Endothelial cell of umbilical vein (primary cell): ENCODE results near the gene PPA2. TPM values are rescaled to one million over a fixed set of nuclear protein-coding genes. Genes with fewer than 3 reads are reported as not detected.

Experiments
- BruUV-seq: library from RNA; stranded (reverse); fragments of 400-500 nt; replicated peaks from 2 replicates; lab custom pipeline; 2021; lab: Mats Ljungman, UMichigan
- CTCF ChIA-PET: fragments of 300-600, 350-600 bp; sonication (Branson Sonifier 250); formaldehyde crosslinking; loops from one replicate; lab custom pipeline; 2021; ENCODE audit warnings: antibody characterized with exemption, inconsistent platforms; lab: Charles Lee
- POLR2A ChIA-PET: fragments of 300-600, 350-600 bp; sonication (Branson Sonifier 250); formaldehyde crosslinking; loops from one replicate; lab custom pipeline; 2021; ENCODE audit warnings: antibody characterized with exemption, inconsistent platforms; lab: Charles Lee
- DNase-seq: peaks from one replicate; pipeline ENCODE4 v3.0.0-alpha.2; 2011; ENCODE audit warnings: low read depth, low spot score
- FAIRE-seq: peaks from 2 replicates; lab custom pipeline; 2011; peaks lifted over from hg19 to GRCh38; lab: Jason Lieb, UNC
- H2AFZ ChIP-seq: 2 replicates; pipeline ENCODE4 v1.6.0; 2012; ENCODE audit warnings: low read depth, low read length, control low read depth, inconsistent platforms
- H3K27ac ChIP-seq: 2 replicates; pipeline ENCODE4 v1.5.1; 2011; ENCODE audit warnings: low read depth, mild to moderate bottlenecking, control low read depth, low read length, moderate library complexity; ENCODE audit not compliant: insufficient read depth
- H3K27me3 ChIP-seq, 2 experiments: 2 replicates each; pipeline versions ENCODE4 v1.6.0 to v1.6.1; 2011; ENCODE audit warnings: low read length in 2 of 2, mixed read lengths in 1 of 2; ENCODE audit not compliant: control insufficient read depth in 2 of 2, insufficient read depth in 2 of 2
- H3K36me3 ChIP-seq, 2 experiments: 2 replicates in 1 of 2; 3 replicates in 1 of 2; pipeline ENCODE4 v1.5.1; 2011; ENCODE audit warnings: low read length in 2 of 2, mild to moderate bottlenecking in 1 of 2, moderate library complexity in 1 of 2; ENCODE audit not compliant: control insufficient read depth in 2 of 2, insufficient read depth in 2 of 2; ENCODE audit errors: extremely low read depth in 1 of 2
- H3K4me1 ChIP-seq: 3 replicates; pipeline ENCODE4 v1.5.1; 2011; ENCODE audit warnings: mild to moderate bottlenecking, low read length; ENCODE audit not compliant: control insufficient read depth, insufficient read depth; ENCODE audit errors: extremely low read depth
- H3K4me2 ChIP-seq: 2 replicates; pipeline ENCODE4 v1.6.1; 2011; ENCODE audit warnings: low read length, control low read depth, mixed read lengths; ENCODE audit not compliant: insufficient read depth
- H3K4me3 ChIP-seq, 3 experiments: fragments of 200-600 bp in 1 of 3; sonication (generic), shearing (Covaris generic) in 1 of 3; replicated peaks in 1 of 3; 2 replicates each; pipeline ENCODE4 v1.5.1; 2011 to 2016; ENCODE audit warnings: control low read depth in 3 of 3, low read length in 3 of 3, mild to moderate bottlenecking in 2 of 3, inconsistent platforms in 1 of 3, low read depth in 1 of 3, moderate library complexity in 1 of 3; ENCODE audit not compliant: insufficient read depth in 1 of 3
- H3K79me2 ChIP-seq: 2 replicates; pipeline ENCODE4 v1.6.0; 2012; ENCODE audit warnings: low read length, inconsistent platforms; ENCODE audit not compliant: control insufficient read depth, insufficient read depth
- H3K9ac ChIP-seq: replicated peaks from 2 replicates; pipeline ENCODE3; 2011; ENCODE audit warnings: low read length, control low read depth; ENCODE audit not compliant: insufficient read depth; ENCODE audit errors: extremely low read depth
- H3K9me1 ChIP-seq: replicated peaks from 3 replicates; pipeline ENCODE4 v1.6.0; 2011; ENCODE audit warnings: mild to moderate bottlenecking, low read length; ENCODE audit not compliant: control insufficient read depth, insufficient read depth; ENCODE audit errors: extremely low read depth
- H3K9me3 ChIP-seq: replicated peaks from 2 replicates; pipeline ENCODE4 v1.5.1; 2012; ENCODE audit warnings: low read length, inconsistent platforms; ENCODE audit not compliant: control insufficient read depth, insufficient read depth
- H4K20me1 ChIP-seq: replicated peaks from 2 replicates; pipeline ENCODE3; 2011; ENCODE audit warnings: mild to moderate bottlenecking, low read length; ENCODE audit not compliant: control insufficient read depth, insufficient read depth; ENCODE audit errors: extremely low read depth
- EZH2 ChIP-seq: IDR thresholded peaks from 2 replicates; pipeline ENCODE4 v1.6.1; 2012; ENCODE audit warnings: borderline replicate concordance, low read depth, mild to moderate bottlenecking, moderate library complexity, low read length, inconsistent platforms; ENCODE audit not compliant: severe bottlenecking
- FOS ChIP-seq: IDR thresholded peaks from 2 replicates; pipeline ENCODE4 v1.6.1; 2011; ENCODE audit warnings: mild to moderate bottlenecking, low read length, moderate library complexity, borderline replicate concordance; ENCODE audit not compliant: insufficient read depth
- GATA2 ChIP-seq: IDR thresholded peaks from 2 replicates; pipeline ENCODE4 v1.7.0; 2011; ENCODE audit warnings: low read depth, mild to moderate bottlenecking, moderate library complexity, mixed read lengths, low read length; ENCODE audit not compliant: insufficient read length, insufficient read depth
- JUN ChIP-seq: IDR thresholded peaks from 2 replicates; pipeline ENCODE4 v1.6.1; 2011; ENCODE audit warnings: borderline replicate concordance, low read depth; ENCODE audit not compliant: insufficient read length, insufficient read depth
- MYC ChIP-seq: IDR thresholded peaks from one replicate; pipeline ENCODE4 v1.6.1; 2011; ENCODE audit warnings: mild to moderate bottlenecking, low read depth, low read length
- POLR2A ChIP-seq: IDR thresholded peaks from 2 replicates; pipeline ENCODE4 v1.6.1; 2012; ENCODE audit warnings: low read depth, mild to moderate bottlenecking, control low read depth, low read length
- POLR2AphosphoS5 ChIP-seq: IDR thresholded peaks from 2 replicates; pipeline ENCODE4 v1.6.1; 2012; ENCODE audit warnings: low read depth, mild to moderate bottlenecking, control low read depth, low read length, moderate library complexity; ENCODE audit not compliant: insufficient read depth
- dilution Hi-C: fragments of 300-500 bp; cut with MboI; formaldehyde crosslinking; loops from one replicate; pipeline ENCODE4 v1.15.0; 2019; ENCODE audit warnings: low sequenced_read_pairs; ENCODE audit not compliant: extremely low pct_ligation_motif_present
- intact Hi-C: fragments of 100-400 bp; cut with micrococcal nuclease; formaldehyde crosslinking; loops from one replicate; pipeline ENCODE4 v1.10.0; 2022
- polyA plus RNA-seq, 4 experiments: library from polyadenylated mRNA; depleted of rRNA in 3 of 4; stranded (reverse) in 3 of 4; unstranded in 1 of 4; fragments of >200 nt; gene quantifications; 2 replicates each; pipeline versions ENCODE4 v1.2.1 to v1.2.3, GENCODE V29; 2011 to 2012; ENCODE audit warnings: missing spikeins in 1 of 4
- total RNA-seq: library from RNA; stranded (reverse); gene quantifications from 2 replicates; pipeline ENCODE4 v1.2.3, GENCODE V29; 2021
- TF ChIP-seq, protein P1 (sequence below): IDR thresholded peaks from 2 replicates; pipeline ENCODE4 v1.6.1; 2011; ENCODE audit not compliant: insufficient read depth, insufficient read length
- TF ChIP-seq, protein P2 (sequence below), 2 donors: IDR thresholded peaks; 1 replicate in 1 of 2; 2 replicates in 1 of 2; pipeline ENCODE4 v1.5.1; 2011; ENCODE audit warnings: low read length in 2 of 2, mild to moderate bottlenecking in 2 of 2, moderate library complexity in 2 of 2, control low read depth in 1 of 2, inconsistent platforms in 1 of 2, low read depth in 1 of 2; ENCODE audit not compliant: insufficient read depth in 1 of 2; ENCODE audit errors: extremely low read depth in 1 of 2

Gene PPA2
- total and polyA plus RNA-seq, 2 donors (not counting 3 experiments of a cell fraction or from before 2014, with no cell fraction given) = 30.4 to 58.7 TPM

DNA sequence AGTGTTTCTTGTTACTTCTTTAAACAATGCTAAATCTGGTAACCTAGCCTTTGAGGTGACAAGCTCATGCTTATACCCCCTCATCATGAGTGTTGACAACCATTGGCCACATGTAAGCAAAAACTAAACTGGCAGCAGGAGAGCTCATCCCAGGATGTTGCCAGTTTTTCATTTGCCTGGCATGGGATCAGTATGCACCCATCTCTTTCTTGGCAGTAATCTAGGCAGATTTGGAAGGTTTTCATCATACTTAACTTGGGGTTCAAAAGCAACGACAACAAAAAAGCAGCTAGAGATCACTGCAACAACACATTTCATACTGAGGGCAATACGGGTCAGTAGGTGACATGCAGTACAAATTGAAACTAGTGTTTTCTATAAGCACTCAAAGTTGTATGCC is 122.0 kb downstream of the PPA2 start:
- no TSS peak for BruUV-seq
- H3K4me1 ChIP-seq = no peaks in the 10 kb centered on the region
- H3K36me3 ChIP-seq = no peaks in the 10 kb centered on the region
- no peaks in the 10 kb centered on the region for H3K79me2 ChIP-seq
- no peak overlapping the region for H3K4me2 ChIP-seq
- H3K9me1 ChIP-seq = no peaks in the 10 kb centered on the region
- H3K4me3 ChIP-seq = no peak overlapping the region
- no peak overlapping the region for H3K9ac ChIP-seq
- H3K27ac ChIP-seq = no peak overlapping the region
- no peaks in the 10 kb centered on the region for H3K27me3 ChIP-seq
- POLR2A ChIA-PET = no interaction called here
- H2AFZ ChIP-seq = no peak overlapping the region
- no peaks in the 10 kb centered on the region for H3K9me3 ChIP-seq
- dilution Hi-C loops (no loop called here), intact Hi-C loops (no loop called here)
- no peak for FAIRE-seq
- CTCF ChIA-PET = interaction anchor here (1.6 kb wide), 1 partner anchor 211 kb away, joined by 3 read pairs; no protein-coding TSS in a partner anchor
- DNase-seq = no peak
- H4K20me1 ChIP-seq = no peaks in the 10 kb centered on the region
- TF ChIP-seq FOS (no peak), POLR2A (no peak), JUN (no peak), MYC (no peak), EZH2 (no peak), GATA2 (no peak), POLR2AphosphoS5 (no peak)
- TF ChIP-seq, protein P1, sequence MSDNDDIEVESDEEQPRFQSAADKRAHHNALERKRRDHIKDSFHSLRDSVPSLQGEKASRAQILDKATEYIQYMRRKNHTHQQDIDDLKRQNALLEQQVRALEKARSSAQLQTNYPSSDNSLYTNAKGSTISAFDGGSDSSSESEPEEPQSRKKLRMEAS = no peak
- TF ChIP-seq, protein P2, sequence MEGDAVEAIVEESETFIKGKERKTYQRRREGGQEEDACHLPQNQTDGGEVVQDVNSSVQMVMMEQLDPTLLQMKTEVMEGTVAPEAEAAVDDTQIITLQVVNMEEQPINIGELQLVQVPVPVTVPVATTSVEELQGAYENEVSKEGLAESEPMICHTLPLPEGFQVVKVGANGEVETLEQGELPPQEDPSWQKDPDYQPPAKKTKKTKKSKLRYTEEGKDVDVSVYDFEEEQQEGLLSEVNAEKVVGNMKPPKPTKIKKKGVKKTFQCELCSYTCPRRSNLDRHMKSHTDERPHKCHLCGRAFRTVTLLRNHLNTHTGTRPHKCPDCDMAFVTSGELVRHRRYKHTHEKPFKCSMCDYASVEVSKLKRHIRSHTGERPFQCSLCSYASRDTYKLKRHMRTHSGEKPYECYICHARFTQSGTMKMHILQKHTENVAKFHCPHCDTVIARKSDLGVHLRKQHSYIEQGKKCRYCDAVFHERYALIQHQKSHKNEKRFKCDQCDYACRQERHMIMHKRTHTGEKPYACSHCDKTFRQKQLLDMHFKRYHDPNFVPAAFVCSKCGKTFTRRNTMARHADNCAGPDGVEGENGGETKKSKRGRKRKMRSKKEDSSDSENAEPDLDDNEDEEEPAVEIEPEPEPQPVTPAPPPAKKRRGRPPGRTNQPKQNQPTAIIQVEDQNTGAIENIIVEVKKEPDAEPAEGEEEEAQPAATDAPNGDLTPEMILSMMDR (IDR thresholded peaks at IDR 0.05; ENCODE audit: extremely low read depth in 1 of 2, insufficient read depth in 1 of 2, low read depth in 1 of 2, low read length in 2 of 2) = no peak
